Measurements from ENCODE around the gene LHPP.

The LHPP gene

GRCh38 chr10:124541076-124541903, 79.7 kb downstream of the LHPP start:
- Histone ChIP-seq H3K14ac (ENCODE audit: low read length in 2 of 2) (no peak overlapping the region), H2AK5ac (ENCODE audit: low read length, severe bottlenecking) (no peak overlapping the region), H3K4ac (ENCODE audit: low read depth in 1 of 2, low read length in 2 of 2) (no peak overlapping the region), H3K4me1 (ENCODE audit: control insufficient read depth, insufficient read depth, low read depth, low read length) (peaks cover 5% of the 10 kb centered on the region), H3K27me3 (ENCODE audit: control insufficient read depth in 1 of 2, insufficient read depth in 1 of 2, low read length in 2 of 2) (peaks cover 0 to 10% of the 10 kb centered on the region in 2 experiments), H4K91ac (ENCODE audit: low read length) (no peak overlapping the region), H3K4me3 (ENCODE audit: insufficient read depth in 1 of 2, low read depth in 1 of 2, low read length in 2 of 2) (no peak overlapping the region), H3K18ac (ENCODE audit: low read depth in 1 of 2, low read length in 2 of 2) (no peak overlapping the region), H3K4me2 (ENCODE audit: low read length, poor library complexity, severe bottlenecking) (no peak overlapping the region), H2BK12ac (ENCODE audit: low read length in 2 of 2) (no peak overlapping the region), H2BK120ac (ENCODE audit: low read depth, low read length) (no peak overlapping the region), H3K27ac (ENCODE audit: low read length, poor library complexity, severe bottlenecking) (no peak overlapping the region), H2AFZ (ENCODE audit: low read depth, low read length) (no peak overlapping the region), H2BK5ac (ENCODE audit: low read depth, low read length, poor library complexity, severe bottlenecking) (no peak overlapping the region), H3K23ac (ENCODE audit: low read length in 2 of 2) (no peak overlapping the region), H3K9me3 (ENCODE audit: control insufficient read depth, low read length) (no peaks in the 10 kb centered on the region), H4K8ac (ENCODE audit: low read length) (no peak overlapping the region), H3K36me3 (ENCODE audit: control insufficient read depth in 1 of 2, insufficient read depth in 2 of 2, low read depth in 1 of 2, low read length in 2 of 2) (no peaks in the 10 kb centered on the region), H2BK15ac (ENCODE audit: low read depth, poor library complexity, severe bottlenecking) (no peak overlapping the region), H3K9ac (ENCODE audit: low read length) (no peak overlapping the region), H3K79me1 (replicated peaks; ENCODE audit: low read length, poor library complexity, severe bottlenecking) (no peaks in the 10 kb centered on the region)
- WGBS = 89% methylated on average over 23 of the region's 23 CpGs
- DNase-seq = no peak

- H3K4me3 ChIP-seq (ENCODE audit: insufficient read depth in 1 of 2, low read depth in 1 of 2, low read length in 2 of 2) = no peak overlapping the region
- H4K91ac ChIP-seq (ENCODE audit: low read length) = no peak overlapping the region
- H2BK120ac ChIP-seq (ENCODE audit: low read depth, low read length) = no peak overlapping the region
- H3K9ac ChIP-seq (ENCODE audit: low read length) = no peak overlapping the region
- H2AK5ac ChIP-seq (ENCODE audit: low read length, severe bottlenecking) = no peak overlapping the region
- H3K4me1 ChIP-seq (ENCODE audit: control insufficient read depth, insufficient read depth, low read depth, low read length) = peaks cover 5% of the 10 kb centered on the region
- H3K27ac ChIP-seq (ENCODE audit: low read length, poor library complexity, severe bottlenecking) = no peak overlapping the region
- peak overlapping the region in 1 of 2 experiments; percentile 79 for H3K14ac ChIP-seq (ENCODE audit: low read length in 2 of 2)
- no peaks in the 10 kb centered on the region for H3K36me3 ChIP-seq (ENCODE audit: control insufficient read depth in 1 of 2, insufficient read depth in 2 of 2, low read depth in 1 of 2, low read length in 2 of 2)
- no peak for DNase-seq
- H2BK12ac ChIP-seq (ENCODE audit: low read length in 2 of 2) = no peak overlapping the region
- H4K8ac ChIP-seq (ENCODE audit: low read length) = no peak overlapping the region
- no peak overlapping the region for H3K4ac ChIP-seq (ENCODE audit: low read depth in 1 of 2, low read length in 2 of 2)
- no peaks in the 10 kb centered on the region for H3K79me1 ChIP-seq (replicated peaks; ENCODE audit: low read length, poor library complexity, severe bottlenecking)
- H2AFZ ChIP-seq (ENCODE audit: low read depth, low read length) = no peak overlapping the region
- H2BK15ac ChIP-seq (ENCODE audit: low read depth, poor library complexity, severe bottlenecking) = no peak overlapping the region
- 78% methylated on average over 2 of the region's 3 CpGs for WGBS
- H3K9me3 ChIP-seq (ENCODE audit: control insufficient read depth, low read length) = no peaks in the 10 kb centered on the region
- H3K18ac ChIP-seq (ENCODE audit: low read depth in 1 of 2, low read length in 2 of 2) = no peak overlapping the region
- H3K4me2 ChIP-seq (ENCODE audit: low read length, poor library complexity, severe bottlenecking) = no peak overlapping the region
- peaks cover 0 to 10% of the 10 kb centered on the region in 2 experiments for H3K27me3 ChIP-seq (ENCODE audit: control insufficient read depth in 1 of 2, insufficient read depth in 1 of 2, low read length in 2 of 2)
- H3K23ac ChIP-seq (ENCODE audit: low read length in 2 of 2) = no peak overlapping the region
- H2BK5ac ChIP-seq (ENCODE audit: low read depth, low read length, poor library complexity, severe bottlenecking) = no peak overlapping the region
Measured at GRCh38 chr10:124542336-124542735, 80.7 kb downstream of the LHPP start.

GRCh38 chr10:124543146-124543545, 81.5 kb downstream of the LHPP start:
- Histone ChIP-seq H2BK120ac (ENCODE audit: low read depth, low read length) (no peak overlapping the region), H3K79me1 (replicated peaks; ENCODE audit: low read length, poor library complexity, severe bottlenecking) (no peaks in the 10 kb centered on the region), H2BK5ac (ENCODE audit: low read depth, low read length, poor library complexity, severe bottlenecking) (no peak overlapping the region), H4K8ac (ENCODE audit: low read length) (no peak overlapping the region), H2BK15ac (ENCODE audit: low read depth, poor library complexity, severe bottlenecking) (no peak overlapping the region), H3K27ac (ENCODE audit: low read length, poor library complexity, severe bottlenecking) (no peak overlapping the region), H2AK5ac (ENCODE audit: low read length, severe bottlenecking) (no peak overlapping the region), H3K18ac (ENCODE audit: low read depth in 1 of 2, low read length in 2 of 2) (no peak overlapping the region), H3K9ac (ENCODE audit: low read length) (no peak overlapping the region), H4K91ac (ENCODE audit: low read length) (no peak overlapping the region), H3K14ac (ENCODE audit: low read length in 2 of 2) (no peak overlapping the region), H3K27me3 (ENCODE audit: control insufficient read depth in 1 of 2, insufficient read depth in 1 of 2, low read length in 2 of 2) (peaks cover 0 to 10% of the 10 kb centered on the region in 2 experiments), H3K4me3 (ENCODE audit: insufficient read depth in 1 of 2, low read depth in 1 of 2, low read length in 2 of 2) (no peak overlapping the region), H3K4me1 (ENCODE audit: control insufficient read depth, insufficient read depth, low read depth, low read length) (peaks cover 8% of the 10 kb centered on the region), H2BK12ac (ENCODE audit: low read length in 2 of 2) (no peak overlapping the region), H3K23ac (ENCODE audit: low read length in 2 of 2) (no peak overlapping the region), H2AFZ (ENCODE audit: low read depth, low read length) (no peak overlapping the region), H3K4ac (ENCODE audit: low read depth in 1 of 2, low read length in 2 of 2) (peak overlapping the region in 1 of 2 experiments; percentile 13), H3K4me2 (ENCODE audit: low read length, poor library complexity, severe bottlenecking) (no peak overlapping the region), H3K36me3 (ENCODE audit: control insufficient read depth in 1 of 2, insufficient read depth in 2 of 2, low read depth in 1 of 2, low read length in 2 of 2) (no peaks in the 10 kb centered on the region), H3K9me3 (ENCODE audit: control insufficient read depth, low read length) (no peaks in the 10 kb centered on the region)
- no peak for DNase-seq
- 84% methylated on average over 13 of the region's 13 CpGs for WGBS

GRCh38 chr10:124543971-124544370, 82.3 kb downstream of the LHPP start:
- no peaks in the 10 kb centered on the region for H3K79me1 ChIP-seq (replicated peaks; ENCODE audit: low read length, poor library complexity, severe bottlenecking)
- no peak overlapping the region for H3K4me2 ChIP-seq (ENCODE audit: low read length, poor library complexity, severe bottlenecking)
- H3K27me3 ChIP-seq (ENCODE audit: control insufficient read depth in 1 of 2, insufficient read depth in 1 of 2, low read length in 2 of 2) = peaks cover 0 to 10% of the 10 kb centered on the region in 2 experiments
- H4K8ac ChIP-seq (ENCODE audit: low read length) = no peak overlapping the region
- no peak overlapping the region for H2AFZ ChIP-seq (ENCODE audit: low read depth, low read length)
- no peak overlapping the region for H3K18ac ChIP-seq (ENCODE audit: low read depth in 1 of 2, low read length in 2 of 2)
- no peak overlapping the region for H3K9ac ChIP-seq (ENCODE audit: low read length)
- no peak overlapping the region for H2BK12ac ChIP-seq (ENCODE audit: low read length in 2 of 2)
- H3K4me3 ChIP-seq (ENCODE audit: insufficient read depth in 1 of 2, low read depth in 1 of 2, low read length in 2 of 2) = no peak overlapping the region
- no peaks in the 10 kb centered on the region for H3K9me3 ChIP-seq (ENCODE audit: control insufficient read depth, low read length)
- H3K27ac ChIP-seq (ENCODE audit: low read length, poor library complexity, severe bottlenecking) = no peak overlapping the region
- H2BK15ac ChIP-seq (ENCODE audit: low read depth, poor library complexity, severe bottlenecking) = no peak overlapping the region
- H4K91ac ChIP-seq (ENCODE audit: low read length) = no peak overlapping the region
- H3K23ac ChIP-seq (ENCODE audit: low read length in 2 of 2) = no peak overlapping the region
- no peak overlapping the region for H2BK120ac ChIP-seq (ENCODE audit: low read depth, low read length)
- no peak overlapping the region for H2BK5ac ChIP-seq (ENCODE audit: low read depth, low read length, poor library complexity, severe bottlenecking)
- H3K4me1 ChIP-seq (ENCODE audit: control insufficient read depth, insufficient read depth, low read depth, low read length) = peaks cover 8% of the 10 kb centered on the region
- no peak overlapping the region for H3K14ac ChIP-seq (ENCODE audit: low read length in 2 of 2)
- H2AK5ac ChIP-seq (ENCODE audit: low read length, severe bottlenecking) = no peak overlapping the region
- no peak overlapping the region for H3K4ac ChIP-seq (ENCODE audit: low read depth in 1 of 2, low read length in 2 of 2)
- 85% methylated on average over 12 of the region's 12 CpGs for WGBS
- DNase-seq = no peak
- no peaks in the 10 kb centered on the region for H3K36me3 ChIP-seq (ENCODE audit: control insufficient read depth in 1 of 2, insufficient read depth in 2 of 2, low read depth in 1 of 2, low read length in 2 of 2)
